SKM-1 (cell line): ENCODE measurements around the gene DYDC1.
"Not testable (repeated sequence)": the region's sequence is repeated elsewhere in the genome, so short reads cannot be mapped to it uniquely, and the experiment has no call there.

Source experiments
- DNase-seq: peaks from one replicate; lab custom pipeline; 2025; ENCODE audit not compliant: unreplicated experiment; lab: John Stamatoyannopoulos, UW

DYDC1 gene

GRCh38 chr10:80344912-80345311, 11.6 kb downstream of the DYDC1 start:
- DNase-seq: no peak

- DNase-seq: no peak
These were observed 12.3 kb downstream of the DYDC1 start for GRCh38 chr10:80344276-80344675.

GRCh38 chr10:80333983-80334382, 22.6 kb downstream of the DYDC1 start:
- DNase-seq: no peak

GRCh38 chr10:80324891-80325364, 31.6 kb downstream of the DYDC1 start:
- no peak for DNase-seq

- no peak for DNase-seq
These were observed 32.5 kb downstream of the DYDC1 start for GRCh38 chr10:80324086-80324485.

GRCh38 chr10:80323311-80323710, 33.2 kb downstream of the DYDC1 start:
- DNase-seq: no peak

GRCh38 chr10:80322711-80323110, 33.8 kb downstream of the DYDC1 start:
- no peak for DNase-seq

GRCh38 chr10:80322158-80322557, 34.4 kb downstream of the DYDC1 start:
- no peak for DNase-seq

- DNase-seq: no peak
These were observed 35.4 kb downstream of the DYDC1 start for GRCh38 chr10:80321183-80321582.

- DNase-seq: no peak
These were observed 36.2 kb downstream of the DYDC1 start for GRCh38 chr10:80320377-80320776.

GRCh38 chr10:80319725-80320290, 36.7 kb downstream of the DYDC1 start:
- no peak for DNase-seq

GRCh38 chr10:80319318-80319717, 37.2 kb downstream of the DYDC1 start:
- DNase-seq: no peak

- DNase-seq: no peak
These were observed 37.8 kb downstream of the DYDC1 start for GRCh38 chr10:80318742-80319141.

GRCh38 chr10:80315391-80315790, 41.2 kb downstream of the DYDC1 start:
- DNase-seq: no peak

GRCh38 chr10:80313523-80313922, 43.0 kb downstream of the DYDC1 start:
- DNase-seq: no peak

GRCh38 chr10:80305989-80306388, 50.6 kb downstream of the DYDC1 start:
- DNase-seq: not testable (repeated sequence)

GRCh38 chr10:80296942-80297341, 59.6 kb downstream of the DYDC1 start:
- no peak for DNase-seq

- DNase-seq: no peak
These were observed 63.8 kb downstream of the DYDC1 start for GRCh38 chr10:80292607-80293239.

GRCh38 chr10:80290474-80291220, 65.9 kb downstream of the DYDC1 start:
- DNase-seq: no peak

- no peak for DNase-seq
These were observed 66.9 kb downstream of the DYDC1 start, which contains the start of gene MAT1A for GRCh38 chr10:80289451-80290287. Gene MAT1A, minus strand, starts transcription at chr10:80289658. Its CDS starts 235 bp downstream, at chr10:80289423.

GRCh38 chr10:80288849-80289248, 67.7 kb downstream of the DYDC1 start:
- no peak for DNase-seq
